ENCODE results near the gene RAN.

DNA sequence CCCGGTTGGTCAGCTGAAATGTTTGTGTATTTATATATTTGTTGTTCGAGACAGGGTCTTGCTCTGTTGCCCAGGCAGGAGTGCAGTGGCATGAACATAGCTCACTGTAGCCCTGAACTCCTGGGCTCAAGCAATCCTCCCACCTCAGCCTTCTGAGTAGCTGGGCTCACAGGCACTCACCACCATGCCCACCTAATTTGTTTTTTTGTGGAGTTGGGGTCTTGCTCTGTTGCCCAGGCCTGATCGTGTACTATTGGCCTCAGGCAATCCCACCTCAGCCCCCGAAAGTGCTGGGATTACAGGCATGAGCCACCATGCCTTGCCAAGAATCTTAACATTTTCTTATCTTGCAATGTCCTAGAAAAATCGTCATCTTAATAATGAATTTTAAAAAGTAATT lies 3.3 kb downstream of the RAN start:
- TF ChIP-seq, protein P1, sequence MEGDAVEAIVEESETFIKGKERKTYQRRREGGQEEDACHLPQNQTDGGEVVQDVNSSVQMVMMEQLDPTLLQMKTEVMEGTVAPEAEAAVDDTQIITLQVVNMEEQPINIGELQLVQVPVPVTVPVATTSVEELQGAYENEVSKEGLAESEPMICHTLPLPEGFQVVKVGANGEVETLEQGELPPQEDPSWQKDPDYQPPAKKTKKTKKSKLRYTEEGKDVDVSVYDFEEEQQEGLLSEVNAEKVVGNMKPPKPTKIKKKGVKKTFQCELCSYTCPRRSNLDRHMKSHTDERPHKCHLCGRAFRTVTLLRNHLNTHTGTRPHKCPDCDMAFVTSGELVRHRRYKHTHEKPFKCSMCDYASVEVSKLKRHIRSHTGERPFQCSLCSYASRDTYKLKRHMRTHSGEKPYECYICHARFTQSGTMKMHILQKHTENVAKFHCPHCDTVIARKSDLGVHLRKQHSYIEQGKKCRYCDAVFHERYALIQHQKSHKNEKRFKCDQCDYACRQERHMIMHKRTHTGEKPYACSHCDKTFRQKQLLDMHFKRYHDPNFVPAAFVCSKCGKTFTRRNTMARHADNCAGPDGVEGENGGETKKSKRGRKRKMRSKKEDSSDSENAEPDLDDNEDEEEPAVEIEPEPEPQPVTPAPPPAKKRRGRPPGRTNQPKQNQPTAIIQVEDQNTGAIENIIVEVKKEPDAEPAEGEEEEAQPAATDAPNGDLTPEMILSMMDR (IDR thresholded peaks at IDR 0.05) = no peak
- TF ChIP-seq POLR2A (IDR thresholded peaks at IDR 0.05) (no peak), POLR2AphosphoS5 (IDR thresholded peaks at IDR 0.05) (no peak)
